ENCODE results near the gene CCR2. TPM values are rescaled to one million over a fixed set of nuclear protein-coding genes. Genes with fewer than 3 reads are reported as not detected.
"Not testable (repeated sequence)": the region's sequence is repeated elsewhere in the genome, so short reads cannot be mapped to it uniquely, and the experiment has no call there.

Gene CCR2
- 10 to 100 TPM in 1 of 3 donors, 1 to 10 TPM in 2; 3.5 to 10.8 (median 6.7) TPM for polyA plus RNA-seq

- Mint-ChIP-seq H3K9me3 (no peaks in the 10 kb centered on the region), H3K4me1 (peaks cover 74 to 90% of the 10 kb centered on the region in 2 donors), H3K27me3 (ENCODE audit: low read depth in 3 of 3) (peaks cover 0 to 3% (median 3%) of the 10 kb centered on the region in 3 donors), H3K36me3 (peaks cover 0 to 4% (median 0%) of the 10 kb centered on the region in 3 donors), H3K4me3 (peak within 1 kb of the TSS; percentile 68 to 81 (median 72)), H3K27ac (peak within 1 kb of the TSS; percentile 56 to 82 (median 70))
- DNase-seq = no peak
Observed at GRCh38 chr3:46353647-46354410, at the start of gene CCR2. Gene CCR2, plus strand, starts transcription at chr3:46354111. Its CDS starts 3,417 bp downstream, at chr3:46357528.

- no peak for DNase-seq
- H3K27ac Mint-ChIP-seq = no peak overlapping the region
- peaks cover 28 to 30% of the 10 kb centered on the region in 2 donors for H3K4me1 Mint-ChIP-seq
- no peak overlapping the region for H3K4me3 Mint-ChIP-seq
- H3K36me3 Mint-ChIP-seq = no peaks in the 10 kb centered on the region
- peaks cover 0 to 3% (median 0%) of the 10 kb centered on the region in 3 donors for H3K27me3 Mint-ChIP-seq (ENCODE audit: low read depth in 3 of 3)
- no peaks in the 10 kb centered on the region for H3K9me3 Mint-ChIP-seq
Observed at GRCh38 chr3:46304739-46305138, 49.2 kb upstream of the CCR2 start.

GRCh38 chr3:46312991-46313390 is 40.9 kb upstream of the CCR2 start:
- Mint-ChIP-seq H3K9me3 (no peaks in the 10 kb centered on the region), H3K36me3 (no peaks in the 10 kb centered on the region), H3K4me1 (peaks cover 0 to 13% of the 10 kb centered on the region in 2 donors), H3K27ac (peak overlapping the region in 1 of 6 donors; percentile 7), H3K27me3 (ENCODE audit: low read depth in 3 of 3) (peaks cover 0 to 2% (median 0%) of the 10 kb centered on the region in 3 donors), H3K4me3 (no peak overlapping the region)
- DNase-seq = no peak

- no peaks in the 10 kb centered on the region for H3K36me3 Mint-ChIP-seq
- H3K27me3 Mint-ChIP-seq (ENCODE audit: low read depth in 3 of 3) = peaks cover 0 to 2% (median 0%) of the 10 kb centered on the region in 3 donors
- H3K4me3 Mint-ChIP-seq = no peak overlapping the region
- DNase-seq = no peak
- peaks cover 0 to 13% of the 10 kb centered on the region in 2 donors for H3K4me1 Mint-ChIP-seq
- no peaks in the 10 kb centered on the region for H3K9me3 Mint-ChIP-seq
- no peak overlapping the region for H3K27ac Mint-ChIP-seq
Observed at GRCh38 chr3:46314517-46314916, 39.4 kb upstream of the CCR2 start.

GRCh38 chr3:46316206-46316605 is 37.7 kb upstream of the CCR2 start:
- no peak for DNase-seq
- H3K27me3 Mint-ChIP-seq (ENCODE audit: low read depth in 3 of 3) = peaks cover 0 to 2% (median 0%) of the 10 kb centered on the region in 3 donors
- H3K4me3 Mint-ChIP-seq = no peak overlapping the region
- H3K4me1 Mint-ChIP-seq = peaks cover 0 to 13% of the 10 kb centered on the region in 2 donors
- H3K27ac Mint-ChIP-seq = no peak overlapping the region
- no peaks in the 10 kb centered on the region for H3K36me3 Mint-ChIP-seq
- no peaks in the 10 kb centered on the region for H3K9me3 Mint-ChIP-seq

GRCh38 chr3:46318207-46318927 is 35.5 kb upstream of the CCR2 start:
- Mint-ChIP-seq H3K36me3 (no peaks in the 10 kb centered on the region), H3K27ac (no peak overlapping the region), H3K27me3 (ENCODE audit: low read depth in 3 of 3) (no peaks in the 10 kb centered on the region), H3K4me1 (peaks cover 0 to 13% of the 10 kb centered on the region in 2 donors), H3K9me3 (no peaks in the 10 kb centered on the region), H3K4me3 (no peak overlapping the region)
- DNase-seq = no peak

- Mint-ChIP-seq H3K4me3 (no peak overlapping the region), H3K36me3 (no peaks in the 10 kb centered on the region), H3K27ac (no peak overlapping the region), H3K27me3 (ENCODE audit: low read depth in 3 of 3) (no peaks in the 10 kb centered on the region), H3K9me3 (no peaks in the 10 kb centered on the region), H3K4me1 (peaks cover 0 to 2% of the 10 kb centered on the region in 2 donors)
- no peak for DNase-seq
Observed at GRCh38 chr3:46321461-46322104, 32.3 kb upstream of the CCR2 start.

- Mint-ChIP-seq H3K4me1 (peaks cover 0 to 2% of the 10 kb centered on the region in 2 donors), H3K9me3 (no peaks in the 10 kb centered on the region), H3K27ac (no peak overlapping the region), H3K27me3 (ENCODE audit: low read depth in 3 of 3) (no peaks in the 10 kb centered on the region), H3K36me3 (no peaks in the 10 kb centered on the region), H3K4me3 (no peak overlapping the region)
- no peak for DNase-seq
Observed at GRCh38 chr3:46324036-46324435, 29.9 kb upstream of the CCR2 start.

GRCh38 chr3:46325645-46326300 is 28.1 kb upstream of the CCR2 start:
- peak overlapping the region in 5 of 6 donors; percentile 38 to 73 (median 67) for H3K27ac Mint-ChIP-seq
- no peaks in the 10 kb centered on the region for H3K36me3 Mint-ChIP-seq
- no peaks in the 10 kb centered on the region for H3K27me3 Mint-ChIP-seq (ENCODE audit: low read depth in 3 of 3)
- peak overlapping the region in 3 of 5 donors; percentile 44 to 70 (median 52) for H3K4me3 Mint-ChIP-seq
- DNase-seq = peak in 2 of 3 donors; percentile 14 to 32
- H3K9me3 Mint-ChIP-seq = no peaks in the 10 kb centered on the region
- H3K4me1 Mint-ChIP-seq = peaks cover 0 to 2% of the 10 kb centered on the region in 2 donors

- not testable (repeated sequence) for H3K9me3 Mint-ChIP-seq
Observed at GRCh38 chr3:46330676-46331075, 23.2 kb upstream of the CCR2 start.

GRCh38 chr3:46334741-46335478 is 19.0 kb upstream of the CCR2 start:
- no peak for DNase-seq

More at GRCh38 chr3:46330676-46331075, 23.2 kb upstream of the CCR2 start:
- not testable (repeated sequence) for H3K36me3 Mint-ChIP-seq; H3K27me3 Mint-ChIP-seq (ENCODE audit: low read depth in 3 of 3); H3K27ac Mint-ChIP-seq; H3K4me3 Mint-ChIP-seq; DNase-seq
- peaks cover 7 to 25% of the 10 kb centered on the region in 2 donors for H3K4me1 Mint-ChIP-seq

GRCh38 chr3:46335541-46335940 is 18.4 kb upstream of the CCR2 start:
- Mint-ChIP-seq H3K36me3 (peaks cover 10 to 21% (median 19%) of the 10 kb centered on the region in 3 donors), H3K27ac (no peak overlapping the region), H3K4me1 (peaks cover 12 to 25% of the 10 kb centered on the region in 2 donors), H3K9me3 (peaks cover 0 to 22% (median 16%) of the 10 kb centered on the region in 6 donors), H3K27me3 (ENCODE audit: low read depth in 3 of 3) (peaks cover 2 to 3% (median 2%) of the 10 kb centered on the region in 3 donors), H3K4me3 (no peak overlapping the region)
- no peak for DNase-seq

More at GRCh38 chr3:46334741-46335478, 19.0 kb upstream of the CCR2 start:
- Mint-ChIP-seq H3K4me1 (peaks cover 12 to 25% of the 10 kb centered on the region in 2 donors), H3K27me3 (ENCODE audit: low read depth in 3 of 3) (peaks cover 2 to 3% (median 2%) of the 10 kb centered on the region in 3 donors), H3K9me3 (peaks cover 0 to 19% (median 16%) of the 10 kb centered on the region in 6 donors), H3K27ac (no peak overlapping the region), H3K4me3 (no peak overlapping the region), H3K36me3 (peaks cover 10 to 21% (median 15%) of the 10 kb centered on the region in 3 donors)
